Measurements from ENCODE around the gene C1QTNF3. TPM values are rescaled to one million over a fixed set of nuclear protein-coding genes. Genes with fewer than 3 reads are reported as not detected.
"Not testable (repeated sequence)": the region's sequence is repeated elsewhere in the genome, so short reads cannot be mapped to it uniquely, and the experiment has no call there.

C1QTNF3 gene, protein sequence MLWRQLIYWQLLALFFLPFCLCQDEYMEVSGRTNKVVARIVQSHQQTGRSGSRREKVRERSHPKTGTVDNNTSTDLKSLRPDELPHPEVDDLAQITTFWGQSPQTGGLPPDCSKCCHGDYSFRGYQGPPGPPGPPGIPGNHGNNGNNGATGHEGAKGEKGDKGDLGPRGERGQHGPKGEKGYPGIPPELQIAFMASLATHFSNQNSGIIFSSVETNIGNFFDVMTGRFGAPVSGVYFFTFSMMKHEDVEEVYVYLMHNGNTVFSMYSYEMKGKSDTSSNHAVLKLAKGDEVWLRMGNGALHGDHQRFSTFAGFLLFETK
- polyA plus RNA-seq (ENCODE audit: insufficient read length), result 71.9 TPM
- long read RNA-seq, donor 1, transcript C1QTNF3-201 (6 exons, 1,959 nt), result major isoform, 17 of 24 reads
- long read RNA-seq, donor 1, partial matches to known transcripts, result 0 of 24 reads
- long read RNA-seq, donor 1, other reads (novel, unspliced or antisense), result 0 of 24 reads
- long read RNA-seq, donor 2, transcript C1QTNF3-202 (6 exons, 2,802 nt), result minor isoform, 11 of 29 reads
- long read RNA-seq, donor 2, transcript C1QTNF3-201 (6 exons, 1,959 nt), result major isoform, 15 of 29 reads
- long read RNA-seq, donor 2, partial matches to known transcripts, result 0 of 29 reads
- long read RNA-seq, donor 2, other reads (novel, unspliced or antisense), result 0 of 29 reads
- long read RNA-seq, donor 3, transcript C1QTNF3-201 (6 exons, 1,959 nt), result major isoform, 11 of 21 reads
- long read RNA-seq, donor 3, transcript C1QTNF3-202 (6 exons, 2,802 nt), result minor isoform, 6 of 21 reads
- long read RNA-seq, donor 3, partial matches to known transcripts, result 0 of 21 reads
- long read RNA-seq, donor 3, other reads (novel, unspliced or antisense), result 0 of 21 reads
- long read RNA-seq, donor 4, partial matches to known transcripts, result 0 of 2 reads
- long read RNA-seq, donor 4, other reads (novel, unspliced or antisense), result 0 of 2 reads
- long read RNA-seq, donor 5, transcript C1QTNF3-201 (6 exons, 1,959 nt), result major isoform, 26 of 43 reads
- long read RNA-seq, donor 5, transcript C1QTNF3-202 (6 exons, 2,802 nt), result minor isoform, 15 of 43 reads
- long read RNA-seq, donor 5, partial matches to known transcripts, result 0 of 43 reads
- long read RNA-seq, donor 5, other reads (novel, unspliced or antisense), result 0 of 43 reads
- long read RNA-seq, donor 6, transcript C1QTNF3-201 (6 exons, 1,959 nt), result major isoform, 14 of 24 reads
- long read RNA-seq, donor 6, transcript C1QTNF3-202 (6 exons, 2,802 nt), result minor isoform, 7 of 24 reads
- long read RNA-seq, donor 6, partial matches to known transcripts, result 0 of 24 reads
- long read RNA-seq, donor 6, other reads (novel, unspliced or antisense), result 0 of 24 reads
- long read RNA-seq, donor 7, transcript C1QTNF3-201 (6 exons, 1,959 nt), result major isoform, 17 of 31 reads
- long read RNA-seq, donor 7, transcript C1QTNF3-202 (6 exons, 2,802 nt), result minor isoform, 10 of 31 reads
- long read RNA-seq, donor 7, partial matches to known transcripts, result 0 of 31 reads
- long read RNA-seq, donor 7, other reads (novel, unspliced or antisense), result 0 of 31 reads
- long read RNA-seq, donor 8, transcript C1QTNF3-201 (6 exons, 1,959 nt), result major isoform, 13 of 20 reads
- long read RNA-seq, donor 8, partial matches to known transcripts, result 0 of 20 reads
- long read RNA-seq, donor 8, other reads (novel, unspliced or antisense), result 0 of 20 reads

GRCh38 chr5:34043099-34043876 is at the start of gene C1QTNF3:
TSS of gene C1QTNF3 (minus strand) at chr5:34043213. CDS start at chr5:34043125, 88 bp downstream.
- peak; percentile 48 for DNase-seq

DNA sequence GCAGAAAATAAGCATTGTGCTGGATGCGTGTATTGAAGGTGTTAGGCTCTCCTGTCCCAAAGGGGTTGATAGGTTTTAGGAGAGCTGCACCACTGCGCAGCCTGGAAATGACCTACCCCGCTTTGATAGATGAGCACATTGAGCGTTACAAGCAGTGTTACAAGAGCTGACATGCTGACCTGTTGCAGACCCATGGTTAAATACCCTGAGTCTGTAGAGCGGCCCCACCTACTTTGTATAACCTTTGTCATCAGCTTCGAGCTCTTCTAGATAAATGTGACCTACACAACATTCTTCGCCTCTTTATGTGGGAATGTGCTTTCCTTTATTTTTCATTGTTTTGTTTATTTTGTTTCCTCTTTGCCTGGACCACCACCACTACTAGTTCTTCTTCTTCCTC is 48.0 kb upstream of the C1QTNF3 start:
- DNase-seq, result not testable (repeated sequence)

DNA sequence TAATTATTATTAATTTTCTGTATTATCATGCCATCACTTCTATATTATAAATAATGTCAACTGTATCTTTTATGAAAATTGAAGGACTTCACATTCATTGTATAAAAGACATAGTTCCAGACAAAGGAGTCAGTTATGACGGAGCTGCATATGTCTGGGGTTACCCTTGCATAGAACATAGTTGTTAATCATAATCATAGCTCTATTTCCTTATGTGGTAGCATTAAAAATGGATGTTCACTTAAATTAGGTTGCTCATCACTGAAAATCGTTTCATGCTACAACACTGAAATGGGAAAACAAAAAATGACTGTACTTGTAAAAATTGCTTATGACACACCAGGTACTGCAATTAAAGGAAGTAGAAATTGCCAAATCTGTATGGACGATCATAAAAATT is 46.8 kb upstream of the C1QTNF3 start:
- not testable (repeated sequence) for DNase-seq

- DNase-seq, result not testable (repeated sequence)
Measured at GRCh38 chr5:34087728-34088127, 44.7 kb upstream of the C1QTNF3 start.

- not testable (repeated sequence) for DNase-seq
Measured at GRCh38 chr5:34083898-34084297, 40.9 kb upstream of the C1QTNF3 start.

GRCh38 chr5:34079505-34079904 is 36.5 kb upstream of the C1QTNF3 start:
- DNase-seq, result not testable (repeated sequence)

DNA sequence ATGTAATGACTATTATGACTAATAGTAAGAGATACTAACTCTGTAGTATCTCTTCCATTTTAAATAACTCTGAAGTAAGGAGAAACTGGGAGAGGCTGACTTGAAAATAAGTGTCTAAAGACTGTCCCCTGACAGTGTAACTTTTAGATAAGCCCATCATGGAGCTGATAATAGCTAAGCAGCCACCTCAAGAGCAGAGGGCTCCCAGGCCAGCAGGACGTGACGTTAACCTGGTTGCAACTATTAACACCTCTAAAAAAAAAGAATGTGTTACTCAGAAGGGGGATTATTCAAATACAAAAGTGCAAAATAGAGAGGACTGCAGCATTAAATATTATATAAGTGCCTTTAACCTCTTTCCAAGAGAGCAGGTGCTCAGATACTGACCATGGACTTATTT is 34.6 kb upstream of the C1QTNF3 start:
- DNase-seq, result not testable (repeated sequence)

DNA sequence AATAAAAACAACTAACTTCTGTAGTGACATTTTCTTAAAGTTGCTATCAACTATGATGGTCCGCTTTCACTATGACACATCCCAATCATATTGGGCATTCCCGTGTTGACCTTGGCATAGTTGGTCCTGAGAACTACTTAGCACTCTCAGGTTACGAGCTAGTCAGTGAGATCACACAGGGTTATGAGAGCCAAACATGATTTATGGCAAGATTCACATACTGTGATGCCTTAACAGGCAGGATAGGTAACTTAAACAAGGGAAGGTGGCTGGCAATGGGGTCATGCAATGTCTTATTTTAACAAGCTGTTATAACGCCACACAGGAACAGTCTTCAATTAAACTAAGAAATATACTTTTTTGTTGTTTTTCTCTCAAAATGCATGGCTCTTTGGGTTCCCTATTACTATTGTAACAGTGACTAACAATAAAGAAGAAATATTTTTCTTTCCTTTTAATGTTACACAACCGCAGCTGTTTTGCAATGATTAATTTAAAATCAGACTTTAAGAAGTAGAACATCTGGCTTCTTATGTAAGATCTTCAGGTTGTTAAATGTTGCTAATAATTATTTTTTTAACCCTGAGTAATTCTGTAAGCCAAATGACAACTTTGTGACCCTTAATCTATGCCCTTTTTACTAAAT is 33.8 kb upstream of the C1QTNF3 start:
- DNase-seq, result not testable (repeated sequence)

- not testable (repeated sequence) for DNase-seq
Measured at GRCh38 chr5:34074472-34074871, 31.5 kb upstream of the C1QTNF3 start.

GRCh38 chr5:34074071-34074470 is 31.1 kb upstream of the C1QTNF3 start:
- DNase-seq, result not testable (repeated sequence)

GRCh38 chr5:34070626-34071025 is 27.6 kb upstream of the C1QTNF3 start:
- not testable (repeated sequence) for DNase-seq

GRCh38 chr5:34064656-34065055 is 21.6 kb upstream of the C1QTNF3 start:
- DNase-seq, result no peak

- no peak for DNase-seq
Measured at GRCh38 chr5:34062419-34062818, 19.4 kb upstream of the C1QTNF3 start.

DNA sequence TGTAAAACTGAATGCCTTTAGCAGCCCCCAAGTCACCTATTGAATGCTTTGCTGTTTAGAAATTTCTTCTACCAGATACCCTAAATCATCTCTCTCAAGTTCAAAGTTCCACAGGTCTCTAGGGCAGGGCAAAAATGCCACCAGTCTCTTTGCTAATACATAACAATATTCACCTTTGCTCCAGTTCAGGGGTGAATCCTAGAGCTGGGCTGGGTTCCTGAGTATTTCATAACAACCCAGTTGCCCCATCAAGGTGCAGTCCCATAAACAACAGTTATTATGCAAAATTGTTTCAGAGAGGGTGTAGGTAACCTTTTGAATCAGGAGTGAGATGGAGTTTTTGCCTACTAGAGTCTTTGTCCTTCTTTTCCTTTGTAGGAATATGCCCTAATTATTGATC is 19.0 kb upstream of the C1QTNF3 start:
- no peak for DNase-seq

DNA sequence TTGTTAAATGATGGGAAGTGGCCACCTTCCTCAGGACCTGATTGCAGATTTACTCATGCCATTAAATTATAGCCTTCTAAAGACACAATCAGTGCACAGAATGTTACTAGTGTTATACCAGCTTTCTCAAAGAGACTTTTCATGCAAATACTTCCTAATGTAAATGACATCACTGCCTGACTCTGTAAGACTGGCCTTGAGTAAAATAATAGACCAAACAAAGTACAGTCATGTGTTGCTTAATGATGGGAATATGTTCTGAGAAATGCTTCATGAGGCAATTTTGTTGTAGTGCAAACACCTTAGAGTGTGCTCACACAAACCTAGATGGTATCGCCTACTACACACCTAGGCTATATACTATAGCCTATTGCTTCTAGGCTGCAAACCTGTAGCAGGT is 17.0 kb upstream of the C1QTNF3 start:
- no peak for DNase-seq

GRCh38 chr5:34058532-34058931 is 15.5 kb upstream of the C1QTNF3 start:
- DNase-seq, result no peak

GRCh38 chr5:34057569-34057968 is 14.6 kb upstream of the C1QTNF3 start:
- no peak for DNase-seq

GRCh38 chr5:34057118-34057517 is 14.1 kb upstream of the C1QTNF3 start:
- no peak for DNase-seq

DNA sequence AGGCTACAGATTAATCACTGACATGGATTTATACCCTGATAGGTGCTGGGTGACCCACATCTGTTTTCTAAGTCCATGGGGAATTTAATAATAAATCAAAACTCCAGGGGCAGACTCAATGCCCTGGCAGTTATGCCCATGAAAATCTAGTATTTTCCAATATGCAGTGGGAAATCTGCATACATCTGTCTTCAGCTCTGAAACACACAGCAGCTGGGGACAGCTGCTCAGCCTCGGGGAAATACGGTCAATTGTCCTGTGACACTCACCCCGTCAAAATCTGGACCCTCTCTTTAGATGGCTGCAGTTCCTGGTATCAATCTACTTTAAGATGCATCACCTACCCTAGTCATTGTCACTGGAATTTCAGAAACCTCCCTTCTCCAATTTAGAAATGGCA is 12.7 kb upstream of the C1QTNF3 start:
- no peak for DNase-seq

DNA sequence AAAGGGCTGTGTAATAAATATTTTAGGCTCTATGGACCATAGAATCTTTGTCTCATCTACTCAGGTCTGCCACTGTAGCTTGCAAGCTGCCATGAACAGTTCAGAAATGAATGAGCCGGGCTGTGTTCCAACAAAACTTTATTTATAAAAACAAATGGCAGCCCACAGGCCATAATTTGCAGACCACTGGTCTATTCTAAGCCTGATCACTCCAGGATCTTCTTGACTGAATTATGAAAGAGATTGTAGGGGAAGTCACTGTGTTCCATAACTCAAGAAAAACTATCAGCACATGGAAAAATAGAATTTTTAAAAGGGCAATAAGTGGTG is 11.4 kb upstream of the C1QTNF3 start:
- DNase-seq, result no peak

Measured in left kidney (tissue), 8 donors.